HG03060 (cell line): Measurements from ENCODE around the gene ACY1.

Source experiments
- ATAC-seq: cut with Tn5 transposase; IDR thresholded peaks from one replicate; pipeline ENCODE4 v1.9.1; 2021; ENCODE audit warnings: low read depth, moderate number of reproducible peaks; ENCODE audit not compliant: unreplicated experiment

Gene ACY1

DNA sequence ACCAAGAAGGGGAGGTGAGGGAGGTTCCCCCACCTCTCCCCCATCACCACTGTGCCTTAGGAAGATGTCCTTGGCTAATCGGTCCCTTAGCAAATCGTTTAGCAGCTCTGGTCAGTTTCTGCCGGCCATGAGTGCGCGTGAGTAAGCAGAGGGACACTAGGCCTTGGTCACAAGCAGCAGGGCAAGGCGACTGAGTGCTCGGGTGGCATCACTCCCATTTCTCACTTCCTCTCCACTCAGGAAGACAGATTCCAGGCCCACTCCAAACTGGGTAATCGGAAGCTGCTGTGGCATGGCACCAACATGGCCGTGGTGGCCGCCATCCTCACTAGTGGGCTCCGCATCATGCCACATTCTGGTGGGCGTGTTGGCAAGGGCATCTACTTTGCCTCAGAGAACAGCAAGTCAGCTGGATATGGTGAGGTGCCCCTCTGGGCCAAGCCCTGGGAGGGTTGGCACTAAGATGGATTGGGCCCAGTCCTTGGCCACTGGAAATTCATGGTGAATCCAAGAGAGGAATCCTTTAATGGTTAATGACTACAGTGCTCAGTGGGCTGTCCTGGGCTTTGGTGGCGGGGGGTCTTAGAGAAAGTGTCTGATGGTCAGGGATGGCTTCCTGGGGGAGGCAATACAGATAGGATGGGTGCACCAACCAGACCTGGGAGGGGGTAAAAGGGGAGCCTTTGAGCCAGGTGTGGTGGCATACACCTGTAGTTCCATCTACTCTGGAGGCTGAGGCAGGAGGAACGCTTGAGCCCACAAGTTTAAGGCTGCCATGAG, 37.2 kb upstream of the ACY1 start:
- no peak for ATAC-seq

DNA sequence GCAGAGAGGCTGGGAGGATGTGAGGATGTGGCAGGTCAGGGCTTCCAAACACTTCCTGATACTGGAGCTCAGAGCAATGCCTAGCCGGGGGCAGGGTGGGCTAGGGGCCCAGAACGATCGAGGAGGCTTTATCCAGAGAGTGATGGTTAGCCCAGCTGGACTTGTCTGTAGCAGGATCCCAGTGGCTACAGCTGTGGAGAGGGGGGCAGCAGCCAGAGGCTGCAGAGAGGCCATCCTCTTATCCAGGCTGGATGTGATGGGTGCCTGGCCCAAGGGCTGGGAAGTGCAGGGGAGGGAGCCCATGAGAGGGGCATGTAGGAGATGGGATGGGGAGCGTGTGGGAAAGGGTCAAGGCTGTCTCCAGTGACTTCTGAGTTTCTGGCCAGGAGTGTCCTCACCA, 36.5 kb upstream of the ACY1 start:
- ATAC-seq: no peak

DNA sequence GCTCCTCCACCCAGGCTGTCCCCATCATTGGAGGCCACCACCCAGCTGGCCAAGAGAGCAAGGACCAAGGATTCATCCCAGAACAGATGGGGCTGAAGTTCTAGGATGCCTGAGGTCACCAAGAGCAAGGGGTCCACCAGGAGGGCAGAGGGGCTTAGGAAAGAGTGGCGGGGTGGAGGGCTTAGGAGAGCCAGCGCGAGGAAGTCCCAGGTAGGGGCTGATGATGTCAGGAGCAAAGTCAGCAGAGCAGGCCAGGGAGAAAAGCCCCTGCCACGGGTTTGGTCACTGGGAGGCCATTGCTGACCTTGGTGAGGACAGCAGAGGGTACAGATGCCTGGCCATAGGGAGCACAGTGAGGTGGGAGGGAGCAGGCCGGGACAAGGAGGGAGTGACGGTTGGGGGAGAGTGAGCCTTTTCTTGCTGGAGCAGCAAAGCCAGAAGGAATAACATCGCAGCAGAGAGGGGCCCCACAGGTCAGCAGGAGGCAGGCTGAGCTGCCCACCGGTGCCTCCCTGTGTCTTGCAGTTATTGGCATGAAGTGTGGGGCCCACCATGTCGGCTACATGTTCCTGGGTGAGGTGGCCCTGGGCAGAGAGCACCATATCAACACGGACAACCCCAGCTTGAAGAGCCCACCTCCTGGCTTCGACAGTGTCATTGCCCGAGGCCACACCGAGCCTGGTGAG, 36.0 kb upstream of the ACY1 start:
- no peak for ATAC-seq

DNA sequence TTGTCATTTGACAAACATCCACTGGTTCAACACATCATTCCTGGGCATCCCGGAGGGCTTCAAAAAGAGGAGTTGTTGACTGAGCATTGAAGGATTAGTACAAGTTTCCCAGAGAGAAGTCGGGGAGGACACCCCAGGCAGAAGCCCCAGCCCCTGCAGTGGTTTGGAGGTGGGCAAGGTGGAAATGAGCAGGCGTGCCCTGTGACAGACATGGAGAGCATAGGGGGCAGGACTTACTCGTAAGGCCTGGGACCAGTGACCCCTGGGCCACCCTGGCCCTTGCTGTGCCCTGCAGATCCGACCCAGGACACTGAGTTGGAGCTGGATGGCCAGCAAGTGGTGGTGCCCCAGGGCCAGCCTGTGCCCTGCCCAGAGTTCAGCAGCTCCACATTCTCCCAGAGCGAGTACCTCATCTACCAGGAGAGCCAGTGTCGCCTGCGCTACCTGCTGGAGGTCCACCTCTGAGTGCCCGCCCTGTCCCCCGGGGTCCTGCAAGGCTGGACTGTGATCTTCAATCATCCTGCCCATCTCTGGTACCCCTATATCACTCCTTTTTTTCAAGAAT, 35.2 kb upstream of the ACY1 start:
- ATAC-seq: no peak

GRCh38 chr3:51949121-51949520, 34.2 kb upstream of the ACY1 start:
- no peak for ATAC-seq

- ATAC-seq: no peak
These were observed 32.4 kb upstream of the ACY1 start for GRCh38 chr3:51950899-51951298.

- no peak for ATAC-seq
These were observed 29.9 kb upstream of the ACY1 start for GRCh38 chr3:51953445-51953844.

DNA sequence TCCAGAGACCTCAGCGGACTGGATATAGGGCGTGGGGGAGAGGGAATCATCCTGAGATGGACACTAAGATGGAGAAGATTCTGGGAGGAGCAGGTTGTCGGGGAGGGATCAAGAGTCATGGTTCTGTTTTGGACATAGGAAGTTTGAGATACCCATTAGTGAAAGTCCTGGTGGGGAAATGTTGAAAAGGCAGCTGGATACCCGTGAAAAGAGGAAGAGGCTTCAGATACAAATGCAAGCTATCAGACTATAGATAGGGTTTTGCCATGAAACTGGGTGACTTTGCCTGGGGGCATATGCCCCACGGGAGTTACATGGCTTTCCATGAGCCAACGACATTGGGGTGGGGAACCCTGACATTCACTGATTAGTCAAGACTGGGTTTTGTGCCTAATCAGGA, 29.2 kb upstream of the ACY1 start:
- no peak for ATAC-seq

DNA sequence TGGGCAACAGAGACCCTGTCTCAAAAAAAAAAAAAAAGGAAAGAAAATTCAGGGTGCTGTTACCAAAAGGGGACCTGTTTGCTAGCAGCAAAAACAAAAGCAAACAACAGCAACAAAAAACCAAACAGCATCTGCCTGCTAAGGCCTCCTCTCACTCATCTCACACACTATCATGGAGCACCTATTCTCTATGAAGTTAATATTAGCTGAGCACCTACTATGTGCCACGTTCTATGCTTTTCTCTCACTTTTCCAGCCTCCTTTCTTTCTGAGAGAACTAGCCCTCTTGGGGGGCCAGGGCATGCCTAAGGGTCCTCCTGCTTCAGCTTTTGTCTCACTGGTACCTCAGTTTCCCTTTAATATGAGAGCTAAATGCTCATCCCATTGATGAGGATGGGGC, 28.6 kb upstream of the ACY1 start:
- ATAC-seq: no peak

- no peak for ATAC-seq
These were observed 28.0 kb upstream of the ACY1 start, which contains the start of gene GPR62 for GRCh38 chr3:51955175-51955892. Gene GPR62, plus strand, starts transcription at chr3:51955381. Its CDS starts 272 bp downstream, at chr3:51955653.

GRCh38 chr3:51955893-51956770, 27.2 kb upstream of the ACY1 start:
- ATAC-seq: no peak

GRCh38 chr3:51957520-51958205, 25.7 kb upstream of the ACY1 start:
- no peak for ATAC-seq

DNA sequence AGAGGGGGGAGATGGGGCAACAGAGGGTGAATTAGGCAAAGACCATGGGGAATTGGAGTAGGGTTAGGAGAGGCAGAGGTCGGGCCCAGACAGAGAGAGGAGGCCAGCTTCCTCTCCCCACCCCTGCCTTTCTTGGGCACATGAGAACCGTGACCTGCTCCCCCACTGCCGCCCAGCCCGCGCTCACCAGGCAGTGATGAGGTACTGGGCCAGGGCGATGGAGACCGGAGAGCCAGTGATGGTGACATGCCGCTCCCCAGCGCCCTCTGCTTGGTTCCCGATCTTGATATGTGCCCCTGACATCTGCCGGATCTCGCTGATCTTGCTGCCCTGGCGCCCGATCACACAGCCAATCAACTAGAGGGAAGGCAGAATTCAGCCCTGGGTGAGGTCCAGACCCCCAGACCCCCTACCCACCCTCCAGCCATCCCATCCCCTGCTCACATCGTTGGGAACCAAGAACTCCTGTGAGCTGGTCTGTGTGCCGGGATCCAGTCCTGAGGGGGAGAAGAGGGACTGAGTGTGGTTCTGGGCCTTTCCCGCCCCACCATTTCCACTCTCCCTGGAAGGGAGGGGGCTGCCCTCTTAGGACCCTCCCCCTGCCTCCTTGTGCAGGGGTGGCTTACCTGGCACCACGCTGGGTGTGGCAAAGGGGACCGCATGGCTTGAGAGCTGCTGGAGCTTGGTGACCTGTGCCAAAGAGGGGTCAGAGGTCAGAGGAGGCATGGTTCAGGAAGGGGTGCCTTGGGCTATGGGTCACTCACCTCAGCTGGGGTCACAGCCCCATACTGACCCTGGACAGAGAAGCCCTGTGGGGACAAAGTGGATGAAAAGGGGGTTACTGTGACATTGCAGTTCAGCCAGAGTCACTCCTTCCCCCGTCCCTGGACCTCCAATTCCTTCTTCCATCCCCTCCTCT, 24.5 kb upstream of the ACY1 start:
- ATAC-seq: no peak

DNA sequence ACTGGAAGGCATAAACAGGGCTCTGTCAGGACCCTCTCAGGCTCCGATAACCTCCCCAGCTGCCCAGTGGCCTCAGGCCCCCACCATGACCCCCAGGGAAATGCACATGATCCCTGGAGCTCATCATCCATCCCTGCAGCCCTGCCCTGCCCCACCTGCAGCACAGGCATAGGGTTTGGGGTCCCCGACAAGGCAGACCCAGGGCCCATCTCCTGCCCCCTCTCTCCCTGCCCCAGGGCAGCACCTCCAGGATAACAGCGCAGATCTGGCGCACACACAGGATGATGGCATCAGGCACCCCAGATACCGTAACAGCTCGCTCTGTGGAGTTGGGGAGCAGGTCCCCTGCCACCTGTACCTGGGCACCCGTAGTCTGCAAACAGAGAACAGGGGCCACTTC, 23.7 kb upstream of the ACY1 start:
- no peak for ATAC-seq

DNA sequence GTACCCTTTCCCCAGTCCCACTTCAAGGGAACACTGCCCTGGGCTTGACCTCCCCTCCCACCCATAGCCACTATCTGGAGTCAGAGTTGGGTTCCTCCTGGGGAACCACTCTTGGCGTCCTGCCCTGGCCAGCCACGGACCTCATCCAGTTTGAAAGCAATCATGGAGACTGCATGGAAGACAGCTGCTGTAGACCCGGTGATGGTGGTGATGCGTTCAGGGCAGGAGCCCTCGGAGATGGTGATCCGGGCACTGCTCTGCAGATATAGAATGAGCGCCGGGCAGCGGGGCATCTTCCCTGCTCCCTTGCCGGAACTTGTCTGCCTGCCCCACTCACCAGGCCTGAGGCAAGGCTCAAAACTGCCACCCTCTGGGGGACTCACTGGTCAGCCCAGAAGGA, 22.9 kb upstream of the ACY1 start:
- ATAC-seq: no peak

DNA sequence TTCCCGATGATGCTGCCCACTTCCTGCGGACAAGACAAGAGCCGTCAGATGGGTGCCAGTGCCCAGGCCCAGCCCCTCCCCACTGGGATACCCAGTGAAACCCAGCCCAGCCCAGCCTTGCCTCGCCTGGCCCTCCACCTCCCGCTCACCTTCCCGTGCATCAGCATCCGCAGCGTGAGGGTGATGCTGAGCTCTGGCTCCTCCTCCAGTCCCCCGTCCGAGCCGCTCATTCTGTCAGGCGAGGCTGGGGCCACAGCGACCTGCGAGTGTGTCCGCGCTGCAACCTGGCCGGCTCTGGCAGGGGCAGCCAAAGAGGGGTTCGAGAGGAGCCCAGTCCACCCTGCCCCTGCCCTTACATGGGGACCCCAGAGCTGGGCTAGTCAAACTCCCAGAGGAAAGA, 22.3 kb upstream of the ACY1 start:
- no peak for ATAC-seq

DNA sequence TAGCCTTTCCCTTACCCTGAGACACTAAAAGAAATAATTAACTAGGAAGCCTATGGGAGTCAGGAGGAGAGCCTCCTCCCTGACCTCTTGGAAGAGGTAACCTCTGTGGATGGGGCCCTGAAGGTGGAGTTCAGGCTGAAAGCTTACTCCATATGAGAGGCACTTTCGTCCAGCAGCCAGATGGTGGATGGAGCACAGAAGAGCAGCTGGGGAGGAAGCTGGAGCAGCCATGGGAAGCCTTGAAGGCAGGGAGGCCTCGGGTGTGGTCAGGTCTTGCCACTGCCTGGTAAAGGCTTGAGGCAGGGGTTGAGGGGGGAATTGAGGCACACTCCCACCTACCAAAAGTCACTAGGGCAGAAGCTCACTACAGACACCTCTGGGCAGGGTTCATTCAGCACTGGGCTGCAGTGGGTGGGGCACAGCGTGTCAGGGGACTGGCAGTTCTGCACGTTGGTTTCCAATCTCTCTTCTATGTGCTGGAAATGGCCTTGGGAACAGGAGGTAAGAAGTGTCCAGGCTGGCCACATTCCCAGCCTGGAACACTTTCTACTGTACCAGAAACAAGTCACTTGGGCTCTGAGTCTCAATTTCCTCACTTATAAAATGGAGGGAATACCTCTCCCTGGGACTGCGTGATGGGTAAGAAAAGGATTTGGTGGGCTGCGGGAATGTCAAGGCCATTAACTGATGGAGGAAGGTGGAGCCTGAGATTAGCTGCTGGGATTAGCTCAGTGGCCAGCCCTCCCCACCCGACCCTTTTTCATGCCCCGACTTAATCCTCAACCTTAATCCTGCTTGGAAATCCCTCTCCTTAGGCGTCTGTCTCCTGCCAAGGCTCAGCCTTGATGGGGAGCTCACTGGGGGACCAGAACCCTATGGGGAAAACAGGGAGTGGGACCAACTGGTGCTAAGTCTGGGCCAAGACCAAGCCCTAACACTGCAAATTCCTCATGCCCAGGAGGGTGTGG, 21.4 kb upstream of the ACY1 start:
- ATAC-seq: no peak
